Heart right ventricle (tissue), 16 donors: ENCODE data around the gene HOXA6. TPM values are rescaled to one million over a fixed set of nuclear protein-coding genes. Genes with fewer than 3 reads are reported as not detected.
A peak's percentile ranks its signal among the peaks of the same experiment; 100 is the strongest.

ENCODE experiments used
- ATAC-seq, 8 donors: fragments of 200-7000 bp; cut with Tn5 transposase; one replicate each; pipeline ENCODE4 v1.9.1; 2020; ENCODE audit warnings: mild to moderate bottlenecking in 8 of 8, moderate library complexity in 8 of 8, moderate number of reproducible peaks in 1 of 8
- DNase-seq, 2 donors: peaks; one replicate each; pipeline ENCODE4 v3.0.0-alpha.2; 2020
- H3K27ac ChIP-seq, 10 donors: fragments of 200-600 bp; sonication (generic) in 2 of 10; one replicate each; pipeline versions ENCODE4 v1.5.0 to v1.8.0; 2020 to 2022; ENCODE audit warnings: mild to moderate bottlenecking in 3 of 10
- H3K27me3 ChIP-seq, 7 donors: fragments of 200-600 bp; one replicate each; pipeline ENCODE4 v1.8.0; 2021 to 2022; ENCODE audit warnings: mild to moderate bottlenecking in 2 of 7
- H3K36me3 ChIP-seq, 9 donors: fragments of 200-600 bp; sonication (generic) in 1 of 9; one replicate each; pipeline versions ENCODE4 v1.5.0 to v1.8.0; 2020 to 2022; ENCODE audit warnings: mild to moderate bottlenecking in 2 of 9
- H3K4me1 ChIP-seq, 9 donors: fragments of 200-600 bp; sonication (generic) in 1 of 9; one replicate each; pipeline versions ENCODE4 v1.5.0 to v1.8.0; 2020 to 2022; ENCODE audit warnings: mild to moderate bottlenecking in 4 of 9
- H3K4me3 ChIP-seq, 10 donors: fragments of 200-600 bp; sonication (generic) in 2 of 10; one replicate each; pipeline versions ENCODE4 v1.5.0 to v1.8.0; 2020 to 2022; ENCODE audit warnings: mild to moderate bottlenecking in 7 of 10, moderate library complexity in 2 of 10
- H3K9me3 ChIP-seq, 11 donors: fragments of 200-600 bp in 10 of 11; sonication (generic) in 2 of 11; one replicate each; pipeline versions ENCODE4 v1.5.0 to v1.8.0; 2013 to 2022; ENCODE audit warnings: mild to moderate bottlenecking in 2 of 11, control low read depth in 1 of 11, moderate library complexity in 1 of 11
- WGBS, 2 donors: extraction: QIAGEN DNeasy Blood & Tissue Kit; methylation state at CpG; one replicate each; pipeline ENCODE4 v1.1.7; 2013; ENCODE audit warnings: inconsistent platforms in 1 of 2; 5-methylcytosine and 5-hydroxymethylcytosine counted together
- intact Hi-C, 10 donors: fragments of 100-400 bp; cut with DNase I; formaldehyde crosslinking; loops; one replicate each; pipeline versions ENCODE4 v1.11.1 to v1.14.2; 2022
- polyA plus RNA-seq, 2 donors: library from polyadenylated mRNA; stranded (reverse); fragments of 200-250 nt; gene quantifications; one replicate each; pipeline ENCODE4 v1.2.3, GENCODE V29; 2013
- total RNA-seq, 10 donors: library from RNA; stranded (reverse); fragmentation: NEBNext Ultra II Directional in 3 of 10; extraction: Animal tissue kit (Norgen Biotek cat#: 25700) in 3 of 10; gene quantifications; one replicate each; pipeline versions ENCODE4 v1.2.1 to v1.2.4, GENCODE V29; 2021 to 2023
- TF ChIP-seq, protein P1 (sequence below), 9 donors: fragments of 200-600 bp; sonication (generic) in 2 of 9; IDR thresholded peaks; one replicate each; pipeline versions ENCODE4 v1.5.0 to v1.8.0; 2021 to 2022; ENCODE audit warnings: antibody characterized with exemption in 9 of 9, mild to moderate bottlenecking in 5 of 9, moderate library complexity in 1 of 9
- donor health status: Arrhythmogenic right ventricular cardiomyopathy.
- donor health status: ischemic (EF 13 %, LVEDD 7.1; RV severe dilation, severe dysfunction).
- donor health status: healthy with polysubstance abuse.
- donor health status: DM: no; HTN: yes; CAD: no.
- donor health status: DM: no; HTN: no; CAD: no.
- donor health status: ischemic (EF 25% LVEDD 6.9; RV normal size, moderate dysfunction).
- donor health status: ischemic (EF 25% LVEDD 5.7; RV mildly dilated, moderate dysfunction).
- donor health status: healthy.
- donor health status: DM: yes; HTN: yes; CAD: no.
- donor health status: Ischemic cardiomyopathy.
- donor health status: ischemic (EF 35%, LVEDD 5.7; RV mildly dilated, moderate dysfunction).
- donor health status: nonischemic (EF 11% LVEDD 7.7; RV severe dilation, severe dysfunction).
- donor health status: DM: yes; HTN: yes; CAD: no.
- donor health status: PGD.
- donor health status: ischemic (EF 29% LVEDD 5.4; RV normal size, mild dysfunction).
- donor health status: nonischemic (EF 23%, LVEDD 6.1; RV moderate dilation, normal function).

The HOXA6 gene
- total and polyA plus RNA-seq, 12 donors = not detected

GRCh38 chr7:27183682-27184336 lies 36.2 kb upstream of the HOXA6 start:
- DNase-seq (no peak), ATAC-seq (no peak)
- intact Hi-C loops = no loop called here
- H3K9me3 ChIP-seq = no peaks in the 10 kb centered on the region
- TF ChIP-seq, protein P1, sequence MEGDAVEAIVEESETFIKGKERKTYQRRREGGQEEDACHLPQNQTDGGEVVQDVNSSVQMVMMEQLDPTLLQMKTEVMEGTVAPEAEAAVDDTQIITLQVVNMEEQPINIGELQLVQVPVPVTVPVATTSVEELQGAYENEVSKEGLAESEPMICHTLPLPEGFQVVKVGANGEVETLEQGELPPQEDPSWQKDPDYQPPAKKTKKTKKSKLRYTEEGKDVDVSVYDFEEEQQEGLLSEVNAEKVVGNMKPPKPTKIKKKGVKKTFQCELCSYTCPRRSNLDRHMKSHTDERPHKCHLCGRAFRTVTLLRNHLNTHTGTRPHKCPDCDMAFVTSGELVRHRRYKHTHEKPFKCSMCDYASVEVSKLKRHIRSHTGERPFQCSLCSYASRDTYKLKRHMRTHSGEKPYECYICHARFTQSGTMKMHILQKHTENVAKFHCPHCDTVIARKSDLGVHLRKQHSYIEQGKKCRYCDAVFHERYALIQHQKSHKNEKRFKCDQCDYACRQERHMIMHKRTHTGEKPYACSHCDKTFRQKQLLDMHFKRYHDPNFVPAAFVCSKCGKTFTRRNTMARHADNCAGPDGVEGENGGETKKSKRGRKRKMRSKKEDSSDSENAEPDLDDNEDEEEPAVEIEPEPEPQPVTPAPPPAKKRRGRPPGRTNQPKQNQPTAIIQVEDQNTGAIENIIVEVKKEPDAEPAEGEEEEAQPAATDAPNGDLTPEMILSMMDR (IDR thresholded peaks at IDR 0.05) = no peak
- H3K4me1 ChIP-seq = peaks cover 13 to 55% (median 39%) of the 10 kb centered on the region in 9 donors
- 2 to 3% methylated on average over 30 of the region's 30 CpGs for WGBS, 2 donors
- peak overlapping the region in 1 of 10 donors; percentile 5 for H3K27ac ChIP-seq
- H3K27me3 ChIP-seq = peaks cover 70 to 100% (median 100%) of the 10 kb centered on the region in 7 donors
- H3K36me3 ChIP-seq = no peaks in the 10 kb centered on the region
- H3K4me3 ChIP-seq = peak overlapping the region in 9 of 10 donors; percentile 19 to 48 (median 42)

- WGBS, 2 donors = 3 to 8% methylated on average over 39 of the region's 39 CpGs
- TF ChIP-seq, protein P1 (IDR thresholded peaks at IDR 0.05) = no peak
- Histone ChIP-seq H3K27ac (no peak overlapping the region), H3K4me1 (peaks cover 8 to 48% (median 32%) of the 10 kb centered on the region in 9 donors), H3K36me3 (no peaks in the 10 kb centered on the region), H3K4me3 (peak overlapping the region in 2 of 10 donors; percentile 44 to 48), H3K27me3 (peaks cover 63 to 100% (median 100%) of the 10 kb centered on the region in 7 donors), H3K9me3 (no peaks in the 10 kb centered on the region)
- no peak for DNase-seq
- intact Hi-C loops = no loop called here
- ATAC-seq = no peak
These were observed 35.5 kb upstream of the HOXA6 start for GRCh38 chr7:27182861-27183681.

GRCh38 chr7:27182285-27182841 lies 34.8 kb upstream of the HOXA6 start:
- TF ChIP-seq, protein P1 (IDR thresholded peaks at IDR 0.05) = no peak
- H3K9me3 ChIP-seq = no peaks in the 10 kb centered on the region
- peaks cover 63 to 100% (median 100%) of the 10 kb centered on the region in 7 donors for H3K27me3 ChIP-seq
- ATAC-seq (no peak), DNase-seq (no peak)
- peaks cover 8 to 42% (median 30%) of the 10 kb centered on the region in 9 donors for H3K4me1 ChIP-seq
- WGBS, 2 donors = 16 to 24% methylated on average over 4 of the region's 4 CpGs
- intact Hi-C loops = no loop called here
- H3K36me3 ChIP-seq = no peaks in the 10 kb centered on the region
- H3K27ac ChIP-seq = no peak overlapping the region
- H3K4me3 ChIP-seq = no peak overlapping the region

DNA sequence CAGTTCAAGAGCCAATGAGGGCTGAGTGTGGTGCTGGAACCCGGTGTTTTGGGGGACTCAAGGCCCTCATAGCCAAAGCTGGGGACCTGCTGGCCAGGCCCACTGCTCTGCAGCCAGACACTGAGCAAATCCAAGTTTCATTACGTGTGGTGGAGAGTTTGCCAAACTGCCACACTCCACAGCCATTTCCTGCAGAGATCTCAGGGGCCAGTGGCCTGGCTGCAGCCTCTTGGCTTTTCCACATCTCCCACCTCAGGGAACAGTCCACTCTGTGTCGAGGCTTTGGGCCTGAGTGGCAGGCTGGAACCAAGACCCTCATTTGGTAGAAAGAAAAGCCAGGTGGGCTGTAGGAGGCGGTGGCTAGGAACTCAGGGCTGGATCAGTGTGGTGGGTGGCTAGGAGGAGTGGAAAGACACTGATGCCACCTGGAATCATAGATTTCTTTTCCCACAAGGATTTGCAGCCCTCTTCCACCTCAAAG lies 34.3 kb upstream of the HOXA6 start:
- no peak overlapping the region for H3K4me3 ChIP-seq
- DNase-seq = no peak
- H3K4me1 ChIP-seq = peaks cover 8 to 42% (median 30%) of the 10 kb centered on the region in 9 donors
- no peaks in the 10 kb centered on the region for H3K9me3 ChIP-seq
- H3K27ac ChIP-seq = no peak overlapping the region
- no peak for ATAC-seq
- intact Hi-C loops = no loop called here
- 27 to 38% methylated on average over 4 of the region's 4 CpGs for WGBS, 2 donors
- H3K27me3 ChIP-seq = peaks cover 63 to 100% (median 100%) of the 10 kb centered on the region in 7 donors
- H3K36me3 ChIP-seq = no peaks in the 10 kb centered on the region
- TF ChIP-seq, protein P1 (IDR thresholded peaks at IDR 0.05) = no peak
